Endothelial cell of umbilical vein (primary cell): ENCODE measurements around the gene ZNF552. TPM values are rescaled to one million over a fixed set of nuclear protein-coding genes. Genes with fewer than 3 reads are reported as not detected.
"Not testable (repeated sequence)": the region's sequence is repeated elsewhere in the genome, so short reads cannot be mapped to it uniquely, and the experiment has no call there.

Source experiments
- BruUV-seq: library from RNA; stranded (reverse); fragments of 400-500 nt; replicated peaks from 2 replicates; lab custom pipeline; 2021; lab: Mats Ljungman, UMichigan
- CTCF ChIA-PET: fragments of 300-600, 350-600 bp; sonication (Branson Sonifier 250); formaldehyde crosslinking; loops from one replicate; lab custom pipeline; 2021; ENCODE audit warnings: antibody characterized with exemption, inconsistent platforms; lab: Charles Lee
- POLR2A ChIA-PET: fragments of 300-600, 350-600 bp; sonication (Branson Sonifier 250); formaldehyde crosslinking; loops from one replicate; lab custom pipeline; 2021; ENCODE audit warnings: antibody characterized with exemption, inconsistent platforms; lab: Charles Lee
- DNase-seq: peaks from one replicate; pipeline ENCODE4 v3.0.0-alpha.2; 2011; ENCODE audit warnings: low read depth, low spot score
- FAIRE-seq: peaks from 2 replicates; lab custom pipeline; 2011; peaks lifted over from hg19 to GRCh38; lab: Jason Lieb, UNC
- H2AFZ ChIP-seq: 2 replicates; pipeline ENCODE4 v1.6.0; 2012; ENCODE audit warnings: low read depth, low read length, control low read depth, inconsistent platforms
- H3K27ac ChIP-seq: 2 replicates; pipeline ENCODE4 v1.5.1; 2011; ENCODE audit warnings: low read depth, mild to moderate bottlenecking, control low read depth, low read length, moderate library complexity; ENCODE audit not compliant: insufficient read depth
- H3K27me3 ChIP-seq, 2 experiments: 2 replicates each; pipeline versions ENCODE4 v1.6.0 to v1.6.1; 2011; ENCODE audit warnings: low read length in 2 of 2, mixed read lengths in 1 of 2; ENCODE audit not compliant: control insufficient read depth in 2 of 2, insufficient read depth in 2 of 2
- H3K36me3 ChIP-seq, 2 experiments: 2 replicates in 1 of 2; 3 replicates in 1 of 2; pipeline ENCODE4 v1.5.1; 2011; ENCODE audit warnings: low read length in 2 of 2, mild to moderate bottlenecking in 1 of 2, moderate library complexity in 1 of 2; ENCODE audit not compliant: control insufficient read depth in 2 of 2, insufficient read depth in 2 of 2; ENCODE audit errors: extremely low read depth in 1 of 2
- H3K4me1 ChIP-seq: 3 replicates; pipeline ENCODE4 v1.5.1; 2011; ENCODE audit warnings: mild to moderate bottlenecking, low read length; ENCODE audit not compliant: control insufficient read depth, insufficient read depth; ENCODE audit errors: extremely low read depth
- H3K4me2 ChIP-seq: 2 replicates; pipeline ENCODE4 v1.6.1; 2011; ENCODE audit warnings: low read length, control low read depth, mixed read lengths; ENCODE audit not compliant: insufficient read depth
- H3K4me3 ChIP-seq, 3 experiments: fragments of 200-600 bp in 1 of 3; sonication (generic), shearing (Covaris generic) in 1 of 3; replicated peaks in 1 of 3; 2 replicates each; pipeline ENCODE4 v1.5.1; 2011 to 2016; ENCODE audit warnings: control low read depth in 3 of 3, low read length in 3 of 3, mild to moderate bottlenecking in 2 of 3, inconsistent platforms in 1 of 3, low read depth in 1 of 3, moderate library complexity in 1 of 3; ENCODE audit not compliant: insufficient read depth in 1 of 3
- H3K79me2 ChIP-seq: 2 replicates; pipeline ENCODE4 v1.6.0; 2012; ENCODE audit warnings: low read length, inconsistent platforms; ENCODE audit not compliant: control insufficient read depth, insufficient read depth
- H3K9ac ChIP-seq: replicated peaks from 2 replicates; pipeline ENCODE3; 2011; ENCODE audit warnings: low read length, control low read depth; ENCODE audit not compliant: insufficient read depth; ENCODE audit errors: extremely low read depth
- H3K9me1 ChIP-seq: replicated peaks from 3 replicates; pipeline ENCODE4 v1.6.0; 2011; ENCODE audit warnings: mild to moderate bottlenecking, low read length; ENCODE audit not compliant: control insufficient read depth, insufficient read depth; ENCODE audit errors: extremely low read depth
- H3K9me3 ChIP-seq: replicated peaks from 2 replicates; pipeline ENCODE4 v1.5.1; 2012; ENCODE audit warnings: low read length, inconsistent platforms; ENCODE audit not compliant: control insufficient read depth, insufficient read depth
- H4K20me1 ChIP-seq: replicated peaks from 2 replicates; pipeline ENCODE3; 2011; ENCODE audit warnings: mild to moderate bottlenecking, low read length; ENCODE audit not compliant: control insufficient read depth, insufficient read depth; ENCODE audit errors: extremely low read depth
- CTCF ChIP-seq, 2 donors: IDR thresholded peaks; 1 replicate in 1 of 2; 2 replicates in 1 of 2; pipeline ENCODE4 v1.5.1; 2011; ENCODE audit warnings: low read length in 2 of 2, mild to moderate bottlenecking in 2 of 2, moderate library complexity in 2 of 2, control low read depth in 1 of 2, inconsistent platforms in 1 of 2, low read depth in 1 of 2; ENCODE audit not compliant: insufficient read depth in 1 of 2; ENCODE audit errors: extremely low read depth in 1 of 2
- EZH2 ChIP-seq: IDR thresholded peaks from 2 replicates; pipeline ENCODE4 v1.6.1; 2012; ENCODE audit warnings: borderline replicate concordance, low read depth, mild to moderate bottlenecking, moderate library complexity, low read length, inconsistent platforms; ENCODE audit not compliant: severe bottlenecking
- FOS ChIP-seq: IDR thresholded peaks from 2 replicates; pipeline ENCODE4 v1.6.1; 2011; ENCODE audit warnings: mild to moderate bottlenecking, low read length, moderate library complexity, borderline replicate concordance; ENCODE audit not compliant: insufficient read depth
- GATA2 ChIP-seq: IDR thresholded peaks from 2 replicates; pipeline ENCODE4 v1.7.0; 2011; ENCODE audit warnings: low read depth, mild to moderate bottlenecking, moderate library complexity, mixed read lengths, low read length; ENCODE audit not compliant: insufficient read length, insufficient read depth
- JUN ChIP-seq: IDR thresholded peaks from 2 replicates; pipeline ENCODE4 v1.6.1; 2011; ENCODE audit warnings: borderline replicate concordance, low read depth; ENCODE audit not compliant: insufficient read length, insufficient read depth
- MAX ChIP-seq: IDR thresholded peaks from 2 replicates; pipeline ENCODE4 v1.6.1; 2011; ENCODE audit not compliant: insufficient read depth, insufficient read length
- MYC ChIP-seq: IDR thresholded peaks from one replicate; pipeline ENCODE4 v1.6.1; 2011; ENCODE audit warnings: mild to moderate bottlenecking, low read depth, low read length
- POLR2A ChIP-seq: IDR thresholded peaks from 2 replicates; pipeline ENCODE4 v1.6.1; 2012; ENCODE audit warnings: low read depth, mild to moderate bottlenecking, control low read depth, low read length
- POLR2AphosphoS5 ChIP-seq: IDR thresholded peaks from 2 replicates; pipeline ENCODE4 v1.6.1; 2012; ENCODE audit warnings: low read depth, mild to moderate bottlenecking, control low read depth, low read length, moderate library complexity; ENCODE audit not compliant: insufficient read depth
- dilution Hi-C: fragments of 300-500 bp; cut with MboI; formaldehyde crosslinking; loops from one replicate; pipeline ENCODE4 v1.15.0; 2019; ENCODE audit warnings: low sequenced_read_pairs; ENCODE audit not compliant: extremely low pct_ligation_motif_present
- intact Hi-C: fragments of 100-400 bp; cut with micrococcal nuclease; formaldehyde crosslinking; loops from one replicate; pipeline ENCODE4 v1.10.0; 2022
- polyA plus RNA-seq, 4 experiments: library from polyadenylated mRNA; depleted of rRNA in 3 of 4; stranded (reverse) in 3 of 4; unstranded in 1 of 4; fragments of >200 nt; gene quantifications; 2 replicates each; pipeline versions ENCODE4 v1.2.1 to v1.2.3, GENCODE V29; 2011 to 2012; ENCODE audit warnings: missing spikeins in 1 of 4
- total RNA-seq: library from RNA; stranded (reverse); gene quantifications from 2 replicates; pipeline ENCODE4 v1.2.3, GENCODE V29; 2021

Gene ZNF552
- total and polyA plus RNA-seq, 2 donors (not counting 3 experiments of a cell fraction or from before 2014, with no cell fraction given) = 3.0 to 6.1 TPM

- CTCF ChIA-PET = interaction anchor here (0.7 kb wide), 1 partner anchor 25 kb away, joined by 3 read pairs; no protein-coding TSS in a partner anchor
- no peak overlapping the region for H2AFZ ChIP-seq
- intact Hi-C loops (no loop called here), dilution Hi-C loops (no loop called here)
- no peak overlapping the region for H3K9ac ChIP-seq
- no peaks in the 10 kb centered on the region for H3K9me3 ChIP-seq
- no peak for TF ChIP-seq JUN
- no peak for TF ChIP-seq MYC
- TF ChIP-seq EZH2 = no peak
- no peak for TF ChIP-seq MAX
- no peak for TF ChIP-seq FOS
- no peak for TF ChIP-seq CTCF (IDR thresholded peaks at IDR 0.05; ENCODE audit: extremely low read depth in 1 of 2, insufficient read depth in 1 of 2, low read depth in 1 of 2, low read length in 2 of 2)
- no peak for TF ChIP-seq POLR2AphosphoS5
- no peak for TF ChIP-seq GATA2
- TF ChIP-seq POLR2A = no peak
- POLR2A ChIA-PET = no interaction called here
- H4K20me1 ChIP-seq = no peaks in the 10 kb centered on the region
- no TSS peak for BruUV-seq
- no peak for FAIRE-seq
- no peaks in the 10 kb centered on the region for H3K27me3 ChIP-seq
- H3K79me2 ChIP-seq = peaks cover 75% of the 10 kb centered on the region
- no peak overlapping the region for H3K27ac ChIP-seq
- H3K9me1 ChIP-seq = no peaks in the 10 kb centered on the region
- no peak overlapping the region for H3K4me2 ChIP-seq
- peaks cover 6% of the 10 kb centered on the region for H3K4me1 ChIP-seq
- no peaks in the 10 kb centered on the region for H3K36me3 ChIP-seq
- no peak for DNase-seq
- H3K4me3 ChIP-seq = no peak overlapping the region
Observed at GRCh38 chr19:57825511-57825910, 10.8 kb upstream of the ZNF552 start.

- H3K9ac ChIP-seq, DNase-seq, H3K9me3 ChIP-seq, H3K9me1 ChIP-seq, H3K4me1 ChIP-seq, H4K20me1 ChIP-seq, H2AFZ ChIP-seq, BruUV-seq, H3K36me3 ChIP-seq, FAIRE-seq, H3K4me3 ChIP-seq, H3K27ac ChIP-seq, dilution Hi-C loops, CTCF ChIA-PET, H3K4me2 ChIP-seq, intact Hi-C loops, H3K27me3 ChIP-seq, POLR2A ChIA-PET: not testable (repeated sequence)
- H3K79me2 ChIP-seq = peaks cover 72% of the 10 kb centered on the region
Observed at GRCh38 chr19:57823608-57824007, 8.9 kb upstream of the ZNF552 start.

- H3K9me3 ChIP-seq, dilution Hi-C loops, H3K27me3 ChIP-seq, H3K4me1 ChIP-seq, H2AFZ ChIP-seq, H3K4me3 ChIP-seq, FAIRE-seq, POLR2A ChIA-PET, H4K20me1 ChIP-seq, H3K27ac ChIP-seq, H3K9me1 ChIP-seq, H3K9ac ChIP-seq, intact Hi-C loops, BruUV-seq, H3K36me3 ChIP-seq, DNase-seq, CTCF ChIA-PET, H3K4me2 ChIP-seq: not testable (repeated sequence)
- peaks cover 72% of the 10 kb centered on the region for H3K79me2 ChIP-seq
Observed at GRCh38 chr19:57823155-57823554, 8.4 kb upstream of the ZNF552 start.
